ENCODE data around the gene RFT1.

- TF ChIP-seq EZH2 (IDR thresholded peaks at IDR 0.05) (no peak), POLR2AphosphoS5 (IDR thresholded peaks at IDR 0.05; ENCODE audit: borderline replicate concordance, low read depth, low read length) (no peak)
Observed at GRCh38 chr3:53038679-53039375, 91.4 kb downstream of the RFT1 start.
